GM18907 (cell line): Measurements from ENCODE around the gene IP6K3.
A peak's percentile ranks its signal among the peaks of the same experiment; 100 is the strongest.

Experiments used
- ATAC-seq: cut with Tn5 transposase; IDR thresholded peaks from one replicate; pipeline ENCODE4 v1.9.1; 2021; ENCODE audit warnings: mild to moderate bottlenecking, moderate library complexity; ENCODE audit not compliant: unreplicated experiment

IP6K3 gene

DNA sequence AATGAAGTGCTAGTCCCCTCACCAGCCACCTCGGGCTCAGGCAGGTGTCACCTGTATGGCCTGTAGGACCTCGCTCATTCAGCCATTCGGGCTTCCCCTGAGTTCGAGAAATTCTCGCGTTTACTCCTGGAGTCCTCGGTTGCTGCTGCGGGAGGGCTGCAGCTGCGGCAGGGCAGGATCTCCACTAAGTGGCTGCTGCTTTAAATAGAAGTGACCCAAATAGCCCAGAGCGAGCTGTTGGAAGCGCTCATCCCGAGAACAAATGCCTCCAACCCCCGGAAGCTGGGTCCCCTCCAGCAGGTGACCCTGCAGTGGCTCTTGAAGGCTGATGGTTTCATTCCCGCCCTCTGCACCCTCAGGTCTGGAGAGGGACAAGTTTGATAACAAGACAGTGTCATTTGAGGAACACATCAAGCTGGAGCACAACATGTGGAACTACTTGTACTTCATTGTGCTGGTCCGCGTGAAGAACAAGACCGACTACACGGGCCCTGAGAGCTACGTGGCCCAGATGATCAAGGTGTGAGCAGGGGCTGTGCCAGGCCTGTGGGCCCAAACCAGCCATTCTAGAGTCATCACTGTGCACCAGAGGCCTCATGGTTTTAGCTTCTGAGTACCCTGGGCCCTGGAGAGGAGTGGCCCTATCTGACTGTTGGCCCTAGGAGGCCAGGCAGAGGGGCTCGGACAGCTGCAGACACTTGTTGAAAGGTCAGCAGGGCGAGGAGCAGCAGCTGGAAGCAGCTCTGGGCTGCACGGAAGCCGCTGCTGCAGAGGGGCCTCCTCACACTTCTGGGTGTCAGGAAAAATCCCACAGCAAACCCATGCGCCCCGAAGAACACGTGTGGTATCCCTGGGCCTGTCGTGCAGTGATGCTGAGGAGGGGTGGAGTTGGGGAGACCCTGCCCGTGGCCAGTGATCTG is 53.3 kb downstream of the IP6K3 start:
- ATAC-seq = no peak

DNA sequence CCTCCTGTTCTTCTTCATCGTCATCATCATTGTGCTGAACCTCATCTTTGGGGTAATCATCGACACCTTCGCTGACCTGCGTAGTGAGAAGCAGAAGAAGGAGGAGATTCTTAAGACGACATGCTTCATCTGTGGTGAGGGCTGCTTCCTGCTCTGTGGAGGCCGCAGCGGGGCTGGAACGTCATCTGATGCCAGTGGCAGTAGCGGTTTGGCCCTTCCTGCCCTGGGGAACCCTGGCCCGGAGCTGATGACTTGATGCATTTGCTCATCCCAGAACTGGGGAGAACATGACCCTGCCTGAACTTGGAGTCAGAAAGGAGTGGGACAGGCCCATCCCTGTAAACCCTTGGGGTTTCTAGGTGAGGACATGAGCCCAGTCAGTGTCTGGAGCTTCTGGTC is 53.9 kb downstream of the IP6K3 start:
- ATAC-seq = peak; percentile 41

DNA sequence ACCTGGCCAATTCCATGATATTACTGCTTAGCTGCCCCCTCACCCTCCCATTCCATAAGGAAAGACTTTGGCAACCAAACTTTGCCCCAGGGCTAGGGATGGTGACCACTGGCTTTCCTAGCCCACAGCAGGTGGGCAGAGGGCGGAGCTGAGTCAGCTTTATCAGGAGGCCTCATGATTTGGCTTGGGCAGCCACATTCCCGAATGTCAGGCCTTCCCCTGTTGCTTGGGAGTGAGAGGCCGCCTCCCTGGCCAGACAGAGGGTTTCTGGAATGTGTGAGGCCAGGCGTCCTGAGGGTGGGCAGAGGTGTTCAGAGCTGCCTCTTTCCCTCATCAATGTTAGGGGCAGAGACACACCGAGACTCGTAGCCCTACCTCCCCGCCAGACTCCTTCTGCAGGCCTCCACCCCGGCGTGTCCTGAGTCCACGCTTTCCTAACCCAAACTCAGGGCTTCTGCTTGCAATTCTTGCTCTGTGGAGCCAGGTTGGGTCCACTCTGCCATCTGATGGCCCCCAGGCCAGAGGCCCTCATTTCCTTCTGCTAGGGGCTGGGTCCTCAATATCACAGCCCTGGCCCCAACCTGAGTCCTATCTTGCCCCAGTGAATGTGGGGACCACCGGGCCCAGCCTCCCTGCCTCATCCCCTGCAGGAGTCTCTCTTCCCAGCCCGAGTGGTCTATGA is 54.5 kb downstream of the IP6K3 start:
- ATAC-seq = no peak

DNA sequence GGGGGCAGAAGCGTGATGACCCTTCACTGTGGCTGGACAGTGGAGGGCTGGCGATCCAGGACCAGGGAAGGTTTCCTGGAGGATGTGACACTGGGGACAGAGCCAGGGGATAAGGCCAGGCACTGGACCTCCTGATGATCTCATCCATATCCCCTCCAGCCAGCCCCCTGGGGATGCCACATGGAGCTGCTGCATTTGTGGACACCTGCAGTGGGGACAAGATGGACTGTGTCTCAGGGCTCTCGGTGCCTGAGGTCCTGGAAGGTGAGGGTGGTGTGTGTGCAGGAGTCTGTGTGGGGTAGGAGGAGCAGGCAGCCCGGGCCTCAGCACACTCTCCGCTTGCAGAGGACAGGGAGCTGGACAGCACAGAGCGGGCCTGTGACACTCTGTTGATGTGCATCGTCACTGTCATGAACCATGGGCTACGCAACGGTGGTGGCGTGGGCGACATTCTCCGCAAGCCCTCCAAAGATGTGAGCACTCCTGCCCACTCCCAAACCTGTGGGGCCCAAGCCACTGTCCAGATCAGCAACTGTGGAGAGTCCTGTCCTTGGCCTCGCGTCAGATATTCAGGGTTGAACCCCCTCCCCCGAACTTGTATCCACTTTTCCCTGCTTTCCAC is 55.1 kb downstream of the IP6K3 start:
- no peak for ATAC-seq

DNA sequence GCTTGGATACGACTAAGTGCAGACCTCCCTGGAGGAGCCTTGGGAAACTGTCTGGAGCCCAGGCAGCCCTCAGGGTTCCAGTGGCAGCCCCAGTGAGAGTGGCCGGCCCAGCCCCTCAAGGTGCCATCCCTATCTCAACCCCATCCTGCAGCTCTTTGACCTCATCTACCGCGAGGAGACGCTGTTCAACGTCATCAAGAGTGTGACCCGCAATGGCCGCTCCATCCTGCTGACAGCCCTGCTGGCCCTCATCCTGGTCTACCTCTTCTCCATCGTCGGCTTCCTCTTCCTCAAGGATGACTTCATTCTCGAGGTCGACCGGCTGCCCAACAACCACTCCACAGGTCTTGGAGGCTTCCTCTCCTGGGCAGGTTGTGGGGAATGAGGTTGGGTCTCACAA is 55.9 kb downstream of the IP6K3 start:
- no peak for ATAC-seq

DNA sequence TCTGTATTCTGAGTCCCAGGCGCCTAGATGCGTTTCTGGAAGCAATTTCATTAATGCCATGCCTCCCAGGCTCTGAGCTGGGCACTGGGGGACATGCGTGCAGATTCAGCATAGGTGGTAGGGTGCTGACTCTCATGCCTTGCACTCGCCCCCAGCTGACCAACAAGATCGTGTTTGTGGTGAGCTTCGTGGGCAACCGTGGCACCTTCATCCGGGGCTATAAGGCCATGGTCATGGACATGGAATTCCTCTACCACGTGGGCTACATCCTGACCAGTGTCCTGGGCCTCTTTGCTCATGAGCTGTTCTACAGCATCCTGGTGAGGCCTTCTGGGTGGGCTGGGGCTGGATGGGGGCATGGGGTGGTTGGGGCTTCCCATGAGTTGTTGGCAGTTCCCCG is 56.8 kb downstream of the IP6K3 start:
- no peak for ATAC-seq

DNA sequence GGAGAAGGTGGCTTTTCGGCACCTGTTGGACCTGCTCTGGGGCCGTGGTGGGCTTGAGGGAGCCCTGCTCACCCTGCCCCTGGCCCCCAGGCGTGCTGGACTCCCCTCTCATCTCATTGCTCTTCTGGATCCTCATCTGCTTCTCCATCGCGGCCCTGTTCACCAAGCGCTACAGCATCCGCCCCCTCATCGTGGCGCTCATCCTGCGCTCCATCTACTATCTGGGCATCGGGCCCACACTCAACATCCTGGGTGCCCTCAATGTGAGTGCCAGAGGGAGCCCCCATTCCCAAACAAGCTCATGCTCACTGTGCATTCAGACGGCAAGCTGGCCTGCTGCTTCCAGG is 57.6 kb downstream of the IP6K3 start:
- no peak for ATAC-seq

DNA sequence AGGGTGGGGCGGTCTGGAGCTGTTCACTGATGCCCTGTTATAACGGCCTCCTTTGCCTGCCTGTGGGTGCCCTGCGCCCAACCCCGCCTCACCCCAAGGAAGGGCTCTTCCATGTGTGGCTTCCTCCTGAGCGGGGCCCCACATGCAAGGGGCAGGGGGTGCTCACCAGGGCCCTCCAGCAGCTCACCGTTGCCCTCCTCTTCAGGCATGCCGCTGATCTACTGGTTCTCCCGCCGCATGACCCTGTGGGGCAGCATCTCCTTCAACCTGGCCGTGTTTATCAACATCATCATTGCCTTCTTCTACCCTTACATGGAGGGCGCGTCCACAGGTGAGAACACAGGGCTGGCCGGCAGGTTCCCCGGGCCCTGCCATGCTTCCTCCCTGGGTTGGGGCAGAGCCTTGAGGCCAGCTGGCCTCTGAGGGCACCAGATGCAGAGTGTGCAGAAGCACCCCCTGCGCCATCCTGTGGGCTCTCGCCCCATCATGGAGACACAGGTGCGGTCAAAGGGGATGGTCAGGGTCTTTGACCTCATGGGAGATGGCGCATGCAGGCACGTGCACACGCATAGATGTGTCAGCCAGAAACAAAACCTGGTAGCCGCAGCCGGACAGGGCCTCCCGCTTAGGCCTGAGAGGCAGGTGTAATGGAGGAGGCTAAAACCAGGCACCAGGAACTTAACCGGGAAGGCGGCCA is 58.1 kb downstream of the IP6K3 start:
- no peak for ATAC-seq

DNA sequence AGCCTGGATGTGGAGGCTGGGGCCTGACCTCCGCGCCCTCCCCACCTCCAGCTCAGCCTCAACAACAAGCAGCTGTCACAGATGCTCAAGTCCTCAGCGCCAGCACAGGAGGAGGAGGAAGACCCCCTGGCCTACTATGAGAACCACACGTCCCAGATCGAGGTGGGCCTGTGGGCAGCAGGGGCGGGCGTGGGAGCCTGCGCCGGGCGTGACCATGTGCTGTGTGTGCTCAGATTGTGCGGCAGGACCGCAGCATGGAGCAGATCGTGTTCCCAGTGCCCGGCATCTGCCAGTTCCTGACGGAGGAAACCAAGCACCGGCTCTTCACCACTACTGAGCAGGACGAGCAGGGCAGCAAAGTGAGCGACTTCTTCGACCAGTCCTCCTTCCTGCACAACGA is 58.7 kb downstream of the IP6K3 start:
- no peak for ATAC-seq

DNA sequence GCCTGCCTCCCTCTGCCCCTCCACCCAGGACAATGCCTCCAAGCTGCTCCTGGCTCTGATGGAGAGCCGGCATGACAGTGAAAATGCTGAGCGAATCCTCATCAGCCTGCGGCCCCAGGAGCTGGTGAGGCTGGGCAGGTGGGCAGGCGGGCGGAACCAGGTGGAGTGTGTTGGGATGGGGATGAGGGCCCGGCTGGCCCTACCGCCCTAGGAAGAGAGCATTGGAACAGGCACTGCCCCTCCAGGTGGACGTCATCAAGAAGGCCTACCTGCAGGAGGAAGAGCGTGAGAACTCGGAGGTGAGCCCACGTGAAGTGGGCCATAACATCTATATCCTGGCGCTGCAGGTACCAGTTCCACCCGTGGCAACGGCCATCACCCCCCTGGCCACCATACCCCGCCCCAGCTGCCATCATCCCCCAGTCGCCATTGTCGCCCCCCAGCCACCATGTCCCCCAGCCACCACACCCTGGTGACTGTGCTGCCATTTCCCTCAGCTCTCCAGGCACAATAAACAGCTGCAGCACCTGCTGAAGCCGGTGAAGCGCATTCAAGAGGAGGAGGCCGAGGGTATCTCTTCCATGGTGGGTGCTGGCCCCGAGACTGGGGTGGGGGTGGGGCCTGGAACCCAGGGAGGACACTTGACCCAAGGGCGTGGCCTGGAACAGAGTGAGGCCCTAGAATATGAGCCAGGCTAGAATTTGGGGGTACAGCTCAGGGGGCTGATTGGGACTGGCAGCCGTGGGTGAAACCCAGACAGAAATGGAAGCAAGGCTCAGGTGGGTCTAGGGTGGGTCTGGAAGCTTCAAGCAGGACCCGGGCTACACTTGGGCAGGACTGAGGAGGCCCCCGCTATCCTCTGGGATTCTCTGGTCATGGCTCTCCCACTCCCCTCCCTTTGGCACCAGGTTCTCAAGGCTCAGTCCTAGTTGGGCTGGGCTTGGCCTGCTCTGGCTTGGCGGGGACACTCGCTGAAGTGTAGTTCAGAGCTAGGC is 59.4 kb downstream of the IP6K3 start:
- no peak for ATAC-seq

DNA sequence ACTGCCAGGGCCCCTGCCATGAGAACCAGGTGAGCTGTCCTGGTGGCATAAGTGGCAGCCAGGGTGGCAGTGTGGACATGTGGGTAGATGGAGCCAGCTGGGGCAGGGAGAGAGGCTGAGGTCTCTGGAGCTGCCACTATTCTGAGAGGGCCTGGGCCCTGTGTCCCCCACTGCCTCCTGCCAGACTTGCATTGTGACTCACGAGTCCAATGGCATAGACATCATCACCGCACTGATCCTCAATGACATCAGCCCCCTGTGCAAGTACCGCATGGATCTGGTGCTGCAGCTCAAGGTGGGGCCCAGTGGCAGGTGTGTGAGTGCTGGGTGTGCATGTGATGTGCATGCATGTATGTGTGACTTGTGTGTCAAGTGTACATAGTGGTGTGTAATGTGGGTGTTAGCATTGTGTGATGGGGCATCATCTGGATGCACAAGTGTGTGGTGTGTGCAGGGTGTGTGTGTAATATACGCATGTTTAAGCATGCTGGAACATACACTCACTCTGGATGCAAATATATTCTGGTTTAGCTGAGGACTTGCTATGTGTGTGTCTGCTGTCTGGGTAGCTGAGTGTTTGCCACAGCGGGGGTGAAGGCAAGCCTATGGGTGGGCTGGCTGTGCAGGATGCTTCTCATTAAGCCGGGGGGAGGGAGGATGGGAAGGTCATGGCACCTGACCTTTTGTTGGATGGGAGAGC is 60.3 kb downstream of the IP6K3 start:
- no peak for ATAC-seq

DNA sequence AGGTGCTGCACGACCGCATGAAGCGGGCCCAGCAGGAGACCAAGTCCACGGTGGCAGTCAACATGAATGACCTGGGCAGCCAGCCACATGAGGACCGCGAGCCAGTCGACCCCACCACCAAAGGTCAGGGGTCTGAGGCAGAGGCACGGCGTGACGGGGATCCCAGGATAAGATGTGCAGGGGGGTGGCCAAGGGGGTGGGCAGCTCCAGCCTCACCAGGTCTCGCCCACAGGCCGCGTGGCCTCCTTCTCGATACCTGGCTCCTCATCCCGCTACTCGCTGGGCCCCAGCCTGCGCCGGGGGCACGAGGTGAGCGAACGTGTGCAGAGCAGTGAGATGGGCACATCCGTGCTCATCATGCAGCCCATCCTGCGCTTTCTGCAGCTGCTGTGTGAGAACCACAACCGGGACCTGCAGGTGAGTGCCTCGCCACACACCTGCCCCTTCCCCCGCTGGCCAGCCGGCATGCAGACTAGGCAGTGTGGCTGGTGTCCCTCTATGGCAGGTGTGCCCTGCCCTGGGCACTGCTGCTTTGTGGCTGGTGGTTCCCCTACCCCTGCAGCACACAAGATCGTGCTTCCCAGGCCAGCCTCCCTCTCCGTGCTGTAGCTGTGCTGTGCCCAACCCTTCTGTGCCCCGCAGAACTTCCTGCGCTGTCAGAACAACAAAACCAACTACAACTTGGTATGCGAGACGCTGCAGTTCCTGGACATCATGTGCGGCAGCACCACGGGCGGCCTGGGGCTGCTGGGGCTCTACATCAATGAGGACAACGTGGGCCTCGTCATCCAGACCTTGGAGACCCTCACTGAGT is 61.1 kb downstream of the IP6K3 start:
- ATAC-seq = no peak

DNA sequence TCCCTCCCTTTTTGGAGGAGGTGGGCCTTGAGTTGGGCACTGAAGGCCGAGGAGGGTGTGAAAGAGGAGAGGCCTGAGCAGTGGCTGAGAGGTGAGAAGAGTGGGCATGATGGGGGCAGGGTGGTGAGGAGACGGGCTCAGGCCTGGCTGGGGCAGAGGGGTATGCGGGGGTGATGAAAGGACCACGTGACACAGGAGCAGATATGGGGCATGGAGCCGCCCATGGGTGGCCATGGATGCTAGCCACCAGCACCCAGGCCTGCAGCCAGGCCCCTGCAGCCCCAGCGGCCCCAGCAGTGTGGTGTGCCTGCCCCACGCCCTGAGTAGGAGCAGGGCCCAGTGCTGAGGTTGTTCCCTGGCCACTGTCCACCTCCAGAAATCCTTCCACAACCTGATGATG is 61.7 kb downstream of the IP6K3 start:
- ATAC-seq = no peak

DNA sequence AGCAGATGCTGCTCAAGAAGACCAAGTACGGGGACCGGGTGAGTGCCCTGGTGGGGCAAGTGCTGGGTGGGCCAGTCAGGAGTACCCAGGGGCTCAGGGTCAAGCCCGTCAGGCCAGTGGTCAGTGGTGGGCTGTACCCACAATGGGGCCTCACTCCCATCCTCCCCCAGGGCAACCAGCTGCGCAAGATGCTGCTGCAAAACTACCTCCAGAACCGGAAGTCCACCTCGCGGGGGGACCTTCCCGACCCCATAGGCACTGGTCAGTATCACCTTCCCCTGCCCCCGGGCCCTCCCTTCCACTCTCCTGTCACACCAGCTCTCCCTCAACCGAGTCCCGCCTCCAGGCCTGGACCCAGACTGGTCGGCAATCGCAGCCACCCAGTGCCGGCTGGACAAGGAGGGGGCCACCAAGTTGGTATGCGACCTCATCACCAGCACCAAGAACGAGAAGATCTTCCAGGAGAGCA is 62.2 kb downstream of the IP6K3 start:
- ATAC-seq = no peak

DNA sequence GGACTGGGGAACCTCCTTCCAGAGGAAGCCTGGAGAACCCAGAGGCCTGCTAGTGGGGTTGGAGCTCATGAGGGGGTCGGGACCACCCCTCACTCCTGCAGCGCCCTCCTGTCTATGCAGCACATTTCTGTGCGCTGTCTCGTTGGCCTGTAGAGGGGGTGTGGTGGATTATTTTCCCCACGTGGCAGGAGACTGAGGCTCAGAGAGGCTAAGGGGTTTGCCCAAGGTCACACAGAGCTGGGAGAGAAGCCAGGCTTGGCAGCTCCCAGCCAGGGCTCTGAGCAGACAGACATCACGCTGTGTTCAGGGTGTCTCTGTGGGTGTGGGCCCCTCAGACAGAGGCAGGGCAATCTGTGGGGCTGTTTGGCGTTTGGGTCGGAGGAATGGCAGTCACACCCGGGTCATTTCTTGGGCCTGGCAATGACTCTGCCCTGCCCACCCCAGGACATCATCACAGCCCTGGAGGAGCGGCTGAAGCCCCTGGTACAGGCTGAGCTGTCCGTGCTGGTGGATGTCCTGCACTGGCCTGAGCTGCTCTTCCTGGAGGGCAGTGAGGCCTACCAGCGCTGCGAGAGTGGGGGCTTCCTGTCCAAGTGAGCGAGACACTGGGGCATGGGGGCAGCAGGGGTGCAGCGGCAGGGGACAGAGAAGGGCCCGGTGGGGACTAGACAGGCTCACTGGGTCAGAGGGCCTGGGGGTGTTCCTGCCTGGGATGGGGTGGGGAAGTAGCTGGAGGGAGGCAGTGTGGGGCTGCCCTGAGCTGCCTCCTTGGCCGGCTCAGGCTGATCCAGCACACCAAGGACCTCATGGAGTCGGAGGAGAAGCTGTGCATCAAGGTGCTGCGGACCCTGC is 62.9 kb downstream of the IP6K3 start:
- ATAC-seq = no peak

DNA sequence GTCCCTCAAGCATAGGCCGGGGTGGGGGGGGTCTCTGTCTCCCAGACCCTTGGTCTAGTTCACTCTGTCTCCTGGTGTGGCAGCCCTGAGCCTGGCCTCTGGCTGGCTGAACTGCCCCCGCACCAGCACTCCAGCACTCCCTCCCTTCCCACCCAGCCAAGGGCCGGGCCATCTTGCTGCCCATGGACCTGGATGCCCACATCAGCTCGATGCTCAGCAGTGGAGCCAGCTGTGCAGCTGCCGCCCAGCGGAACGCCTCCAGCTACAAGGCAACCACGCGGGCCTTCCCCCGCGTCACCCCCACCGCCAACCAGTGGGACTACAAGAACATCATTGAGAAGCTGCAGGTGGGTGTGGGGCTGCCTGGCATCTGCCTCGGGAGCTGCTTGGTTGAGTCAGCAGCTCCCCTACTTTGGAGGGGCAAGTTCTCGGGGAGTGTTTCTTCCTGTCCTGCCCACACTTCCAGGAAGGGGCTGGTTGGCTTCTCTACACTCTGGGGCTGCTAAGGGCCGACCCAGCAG is 63.6 kb downstream of the IP6K3 start:
- ATAC-seq = no peak

DNA sequence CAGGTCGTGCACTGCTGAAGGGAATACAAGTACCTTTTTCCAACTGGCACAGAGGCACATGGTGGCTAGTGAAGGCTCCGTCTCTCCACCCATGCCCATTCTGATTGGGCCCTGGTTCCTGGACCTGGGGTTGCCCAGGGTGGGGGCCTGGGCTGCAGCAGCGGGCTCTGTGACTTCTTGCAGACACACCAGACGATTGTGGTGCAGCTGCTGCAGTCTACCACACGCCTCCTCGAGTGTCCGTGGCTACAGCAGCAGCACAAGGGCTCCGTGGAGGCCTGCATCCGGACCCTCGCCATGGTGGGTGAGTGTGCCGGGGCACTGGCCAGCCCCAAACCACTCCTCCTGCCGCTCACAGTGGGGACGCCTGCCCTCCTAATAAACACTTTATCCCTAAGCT is 64.4 kb downstream of the IP6K3 start:
- ATAC-seq = no peak

DNA sequence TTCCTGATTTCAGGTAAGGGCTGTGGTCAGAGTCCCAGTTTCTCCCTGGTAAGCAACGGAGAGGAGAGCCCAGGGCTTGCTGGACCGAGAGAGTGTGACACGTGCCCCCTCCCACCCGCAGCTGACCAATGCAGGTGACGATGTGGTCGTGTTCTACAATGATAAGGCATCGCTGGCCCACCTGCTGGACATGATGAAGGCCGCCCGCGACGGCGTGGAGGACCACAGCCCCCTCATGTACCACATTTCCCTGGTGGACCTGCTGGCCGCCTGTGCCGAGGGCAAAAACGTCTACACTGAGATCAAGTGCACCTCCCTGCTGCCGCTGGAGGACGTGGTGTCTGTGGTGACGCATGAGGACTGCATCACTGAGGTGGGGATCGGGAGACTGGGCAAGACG is 66.9 kb downstream of the IP6K3 start:
- ATAC-seq = no peak
